Neutrophil (primary cell): ENCODE results near the gene CEP41.

ENCODE experiments used
- H3K27ac ChIP-seq: fragments of 200-600 bp; sonication (generic); 2 replicates; pipeline ENCODE4 v1.5.1; 2016; ENCODE audit warnings: mild to moderate bottlenecking, moderate library complexity
- H3K27me3 ChIP-seq: fragments of 200-600 bp; sonication (generic); 2 replicates; pipeline ENCODE4 v1.6.0; 2016; ENCODE audit warnings: mild to moderate bottlenecking
- H3K36me3 ChIP-seq: fragments of 200-600 bp; sonication (generic); 2 replicates; pipeline ENCODE4 v1.5.1; 2017
- H3K4me1 ChIP-seq, 2 experiments: fragments of 200-600 bp in 1 of 2; sonication (generic) in 1 of 2; 1 replicate in 1 of 2; 2 replicates in 1 of 2; pipeline versions ENCODE4 v1.5.1 to v1.6.1; 2013 to 2016; ENCODE audit warnings: low read depth in 1 of 2, low read length in 1 of 2, mild to moderate bottlenecking in 1 of 2, moderate library complexity in 1 of 2; ENCODE audit not compliant: control insufficient read depth in 1 of 2, insufficient read depth in 1 of 2
- H3K4me3 ChIP-seq, 2 experiments: fragments of 200-600 bp in 1 of 2; sonication (generic) in 1 of 2; 1 replicate in 1 of 2; 2 replicates in 1 of 2; pipeline ENCODE4 v1.5.1; 2013 to 2016; ENCODE audit warnings: low read depth in 1 of 2, low read length in 1 of 2, mild to moderate bottlenecking in 1 of 2, moderate library complexity in 1 of 2
- H3K9me3 ChIP-seq: fragments of 200-600 bp; sonication (generic); 2 replicates; pipeline ENCODE4 v1.5.1; 2016
- TF ChIP-seq, protein P1 (sequence below): fragments of 200-600 bp; sonication (generic); IDR thresholded peaks from 2 replicates; pipeline ENCODE4 v1.5.1; 2016; ENCODE audit warnings: antibody characterized with exemption

Gene CEP41

DNA sequence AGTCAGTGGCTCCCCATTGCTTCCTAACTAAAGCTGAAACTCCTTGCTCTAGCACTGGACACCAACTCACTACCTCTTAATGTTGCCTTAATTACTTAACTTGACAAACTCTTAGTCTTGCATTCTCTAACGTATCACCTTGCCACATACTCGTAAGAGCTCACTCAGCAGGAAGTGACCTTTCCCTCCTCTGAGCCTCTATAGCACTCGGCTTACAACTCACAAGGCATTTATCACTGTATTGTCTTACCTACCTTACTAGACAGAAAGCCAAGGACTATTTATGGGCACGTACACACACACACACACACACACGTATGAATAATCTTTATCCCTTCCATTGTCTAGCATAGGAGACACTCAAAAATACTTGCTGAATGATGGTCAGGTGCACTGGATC is 21.2 kb downstream of the CEP41 start:
- Histone ChIP-seq H3K27me3 (peaks cover 5% of the 10 kb centered on the region), H3K4me3 (no peak overlapping the region), H3K36me3 (no peaks in the 10 kb centered on the region), H3K4me1 (peaks cover 21 to 35% of the 10 kb centered on the region in 2 experiments), H3K27ac (no peak overlapping the region), H3K9me3 (no peaks in the 10 kb centered on the region)
- TF ChIP-seq, protein P1, sequence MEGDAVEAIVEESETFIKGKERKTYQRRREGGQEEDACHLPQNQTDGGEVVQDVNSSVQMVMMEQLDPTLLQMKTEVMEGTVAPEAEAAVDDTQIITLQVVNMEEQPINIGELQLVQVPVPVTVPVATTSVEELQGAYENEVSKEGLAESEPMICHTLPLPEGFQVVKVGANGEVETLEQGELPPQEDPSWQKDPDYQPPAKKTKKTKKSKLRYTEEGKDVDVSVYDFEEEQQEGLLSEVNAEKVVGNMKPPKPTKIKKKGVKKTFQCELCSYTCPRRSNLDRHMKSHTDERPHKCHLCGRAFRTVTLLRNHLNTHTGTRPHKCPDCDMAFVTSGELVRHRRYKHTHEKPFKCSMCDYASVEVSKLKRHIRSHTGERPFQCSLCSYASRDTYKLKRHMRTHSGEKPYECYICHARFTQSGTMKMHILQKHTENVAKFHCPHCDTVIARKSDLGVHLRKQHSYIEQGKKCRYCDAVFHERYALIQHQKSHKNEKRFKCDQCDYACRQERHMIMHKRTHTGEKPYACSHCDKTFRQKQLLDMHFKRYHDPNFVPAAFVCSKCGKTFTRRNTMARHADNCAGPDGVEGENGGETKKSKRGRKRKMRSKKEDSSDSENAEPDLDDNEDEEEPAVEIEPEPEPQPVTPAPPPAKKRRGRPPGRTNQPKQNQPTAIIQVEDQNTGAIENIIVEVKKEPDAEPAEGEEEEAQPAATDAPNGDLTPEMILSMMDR = no peak

DNA sequence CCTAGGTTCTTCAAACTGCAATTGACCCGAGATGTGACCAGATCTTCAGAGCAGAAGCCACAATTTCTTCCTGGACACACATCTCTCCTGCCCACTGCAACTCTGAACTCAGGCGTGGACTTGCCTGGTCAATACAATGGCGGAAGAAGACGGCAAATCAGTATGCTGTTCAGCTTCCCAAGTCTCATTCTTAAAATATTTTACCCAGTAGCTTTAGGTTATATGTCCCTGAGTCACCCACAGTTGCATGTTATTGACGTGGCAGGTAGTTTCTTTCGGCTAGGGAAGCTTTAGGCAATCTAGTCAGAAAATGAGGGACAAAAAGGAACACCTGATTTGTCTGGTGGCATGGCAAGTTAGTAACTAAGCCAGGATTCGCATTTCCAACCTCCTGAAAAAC is 22.5 kb downstream of the CEP41 start:
- Histone ChIP-seq H3K4me3 (no peak overlapping the region), H3K27me3 (peaks cover 5% of the 10 kb centered on the region), H3K36me3 (no peaks in the 10 kb centered on the region), H3K9me3 (no peaks in the 10 kb centered on the region), H3K27ac (no peak overlapping the region), H3K4me1 (peaks cover 24 to 38% of the 10 kb centered on the region in 2 experiments)
- TF ChIP-seq, protein P1 = no peak

DNA sequence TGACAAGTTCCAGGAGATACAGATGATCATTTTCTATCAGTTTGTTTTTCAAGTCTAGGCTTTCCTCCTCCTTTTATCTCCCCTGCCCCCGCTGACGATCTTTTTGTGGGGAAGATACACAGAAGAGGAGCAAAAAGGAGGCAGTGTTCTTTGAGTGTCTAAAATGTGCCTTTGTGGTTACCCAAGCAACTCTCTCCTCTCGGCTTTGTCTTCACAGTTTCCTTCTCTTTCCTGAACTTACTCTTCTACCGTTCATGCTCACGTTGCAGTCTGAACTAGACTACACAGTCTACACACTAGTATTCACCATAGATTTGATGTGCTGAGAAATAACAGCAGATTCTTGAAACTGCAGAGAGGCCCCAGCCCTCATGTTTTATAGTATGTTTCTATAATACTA is 23.6 kb downstream of the CEP41 start:
- Histone ChIP-seq H3K27ac (no peak overlapping the region), H3K27me3 (peaks cover 5% of the 10 kb centered on the region), H3K4me3 (no peak overlapping the region), H3K4me1 (peaks cover 24 to 38% of the 10 kb centered on the region in 2 experiments), H3K36me3 (no peaks in the 10 kb centered on the region), H3K9me3 (no peaks in the 10 kb centered on the region)
- TF ChIP-seq, protein P1 = no peak

DNA sequence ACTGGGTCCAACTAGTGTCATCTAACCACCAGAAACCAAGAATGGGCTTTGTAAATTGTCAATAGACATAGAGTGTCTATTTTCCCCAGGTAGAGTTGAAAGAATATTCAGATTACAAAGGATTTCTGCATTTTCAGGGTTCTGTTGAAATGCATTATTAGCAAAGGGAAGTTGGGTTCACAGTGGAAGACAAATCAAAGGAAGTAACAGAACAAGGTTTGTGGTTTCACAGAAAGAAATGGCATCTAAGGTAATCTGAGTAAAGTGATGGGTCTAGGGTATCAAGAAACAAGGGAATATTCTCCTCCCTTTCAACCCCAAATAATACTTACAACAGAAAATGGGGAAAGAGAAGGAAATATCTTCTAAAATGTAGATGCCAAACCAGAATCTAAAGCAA is 25.8 kb downstream of the CEP41 start:
- no peaks in the 10 kb centered on the region for H3K9me3 ChIP-seq
- peaks cover 24 to 38% of the 10 kb centered on the region in 2 experiments for H3K4me1 ChIP-seq
- no peak overlapping the region for H3K4me3 ChIP-seq
- TF ChIP-seq, protein P1 = no peak
- peaks cover 5% of the 10 kb centered on the region for H3K27me3 ChIP-seq
- H3K27ac ChIP-seq = no peak overlapping the region
- H3K36me3 ChIP-seq = no peaks in the 10 kb centered on the region

DNA sequence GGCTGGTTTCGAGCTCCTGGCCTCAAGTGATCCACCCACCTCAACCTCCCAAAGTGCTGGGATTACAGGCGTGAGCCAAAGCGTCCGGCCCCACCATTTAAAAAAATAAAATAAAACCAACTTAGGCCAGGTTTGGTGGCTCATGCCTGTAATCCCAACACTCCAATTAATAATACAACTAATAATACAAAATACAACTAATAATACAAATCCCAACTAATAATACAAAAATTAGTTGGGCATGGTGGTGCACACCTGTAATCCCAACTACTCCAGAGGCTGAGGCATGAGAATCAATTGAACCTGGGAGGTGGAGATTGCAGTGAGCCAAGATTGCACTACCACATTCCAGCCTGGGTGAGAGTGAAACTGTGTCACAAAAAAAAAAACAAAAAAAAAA is 27.6 kb downstream of the CEP41 start:
- no peaks in the 10 kb centered on the region for H3K9me3 ChIP-seq
- H3K4me3 ChIP-seq = no peak overlapping the region
- TF ChIP-seq, protein P1 = no peak
- peaks cover 5% of the 10 kb centered on the region for H3K27me3 ChIP-seq
- no peaks in the 10 kb centered on the region for H3K36me3 ChIP-seq
- H3K27ac ChIP-seq = no peak overlapping the region
- H3K4me1 ChIP-seq = peaks cover 14 to 21% of the 10 kb centered on the region in 2 experiments
